HCT116 (cell line): ENCODE results near the gene RALGAPA1.

Experiments used
- ATF3 ChIP-seq: IDR thresholded peaks from 2 replicates; pipeline ENCODE4 v1.6.1; 2012
- CTCF ChIP-seq, 3 experiments: fragments of 200-600 bp in 1 of 3; sonication (generic) in 1 of 3; IDR thresholded peaks in 2 of 3; conservative IDR thresholded peaks in 1 of 3; 2 replicates each; pipeline ENCODE4 v1.5.1; 2012 to 2017; ENCODE audit warnings: low read depth in 2 of 3, low read length in 2 of 3, antibody characterized with exemption in 1 of 3, borderline replicate concordance in 1 of 3, control low read depth in 1 of 3, mild to moderate bottlenecking in 1 of 3, mixed read lengths in 1 of 3, mixed run types in 1 of 3, moderate library complexity in 1 of 3; ENCODE audit not compliant: insufficient read depth in 1 of 3
- EGR1 ChIP-seq: IDR thresholded peaks from 2 replicates; pipeline ENCODE4 v1.6.1; 2012; ENCODE audit warnings: low read depth
- EZH2phosphoT487 ChIP-seq: fragments of 200-600 bp; IDR thresholded peaks from 2 replicates; pipeline ENCODE4 v1.6.1; 2018; ENCODE audit warnings: antibody characterized with exemption, borderline replicate concordance
- MAX ChIP-seq: IDR thresholded peaks from 2 replicates; pipeline ENCODE4 v1.6.1; 2012
- POLR2A ChIP-seq: IDR thresholded peaks from 2 replicates; pipeline ENCODE4 v1.7.0; 2011; ENCODE audit warnings: borderline replicate concordance; ENCODE audit not compliant: insufficient read depth, insufficient read length; ENCODE audit errors: extremely low read depth
- POLR2AphosphoS5 ChIP-seq: IDR thresholded peaks from 2 replicates; pipeline ENCODE4 v1.6.1; 2011; ENCODE audit warnings: mild to moderate bottlenecking, low read depth, low read length, moderate library complexity
- RAD21 ChIP-seq: IDR thresholded peaks from 2 replicates; pipeline ENCODE4 v1.6.1; 2012; ENCODE audit warnings: low read depth, mild to moderate bottlenecking

- TF ChIP-seq CTCF (IDR thresholded peaks at IDR 0.05 in 2 of 3, conservative IDR thresholded peaks at IDR 0.05 in 1 of 3; ENCODE audit: borderline replicate concordance in 1 of 3, insufficient read depth in 1 of 3, low read depth in 2 of 3, low read length in 2 of 3) = no peak
- no peak for TF ChIP-seq POLR2A
- TF ChIP-seq ATF3 = no peak
- TF ChIP-seq EGR1 = no peak
- no peak for TF ChIP-seq MAX
- TF ChIP-seq EZH2phosphoT487 = no peak
- TF ChIP-seq RAD21 = no peak
- no peak for TF ChIP-seq POLR2AphosphoS5
Measured at GRCh38 chr14:35849122-35849521, 40.0 kb upstream of the RALGAPA1 start.
